HG02588 (cell line): ENCODE data around the gene LY6G6C.

ENCODE experiments used
- ATAC-seq: cut with Tn5 transposase; IDR thresholded peaks from one replicate; pipeline ENCODE4 v1.9.1; 2021; ENCODE audit warnings: mild to moderate bottlenecking, moderate library complexity; ENCODE audit not compliant: unreplicated experiment

The LY6G6C gene, protein sequence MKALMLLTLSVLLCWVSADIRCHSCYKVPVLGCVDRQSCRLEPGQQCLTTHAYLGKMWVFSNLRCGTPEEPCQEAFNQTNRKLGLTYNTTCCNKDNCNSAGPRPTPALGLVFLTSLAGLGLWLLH

GRCh38 chr6:31721351-31722020, at the start of gene LY6G6C:
Gene LY6G6C (minus strand): TSS chr6:31721746. CDS start chr6:31721679, 67 bp downstream.
- no peak for ATAC-seq

- no peak for ATAC-seq
Measured at GRCh38 chr6:31770860-31771259, 49.3 kb upstream of the LY6G6C start.

DNA sequence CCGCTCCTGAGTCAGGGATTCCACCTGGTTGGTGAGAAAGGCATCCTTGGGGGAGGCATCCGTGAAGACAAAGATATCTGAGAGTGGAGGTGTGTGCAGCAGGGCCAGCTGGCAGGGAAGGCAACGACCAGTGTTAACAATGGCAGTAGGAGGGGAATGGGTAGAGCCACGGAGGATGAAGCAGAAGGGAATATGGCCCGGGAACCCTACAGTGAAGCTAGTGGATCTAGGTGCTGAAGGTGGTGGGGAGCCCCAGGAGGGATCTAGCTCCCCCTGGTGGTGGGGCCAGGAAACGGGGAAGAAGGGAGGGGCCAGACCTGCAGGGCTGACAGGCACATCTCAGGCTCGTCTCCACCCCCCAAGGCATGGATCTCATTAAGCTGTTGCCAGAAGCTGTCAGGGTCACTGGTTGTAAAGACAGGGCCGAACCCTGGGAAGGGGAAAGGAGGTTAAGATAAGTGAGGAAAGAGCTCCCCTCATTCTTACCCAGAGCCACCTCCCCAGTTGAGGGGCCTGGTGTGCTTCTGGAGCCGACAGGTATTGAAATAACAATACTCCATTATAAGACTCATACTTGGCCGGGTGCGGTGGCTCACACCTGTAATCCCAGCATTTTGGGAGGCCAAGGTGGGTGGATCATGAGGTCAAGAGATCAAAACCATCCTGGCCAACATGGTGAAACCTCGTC, 48.3 kb upstream of the LY6G6C start:
- ATAC-seq: no peak

DNA sequence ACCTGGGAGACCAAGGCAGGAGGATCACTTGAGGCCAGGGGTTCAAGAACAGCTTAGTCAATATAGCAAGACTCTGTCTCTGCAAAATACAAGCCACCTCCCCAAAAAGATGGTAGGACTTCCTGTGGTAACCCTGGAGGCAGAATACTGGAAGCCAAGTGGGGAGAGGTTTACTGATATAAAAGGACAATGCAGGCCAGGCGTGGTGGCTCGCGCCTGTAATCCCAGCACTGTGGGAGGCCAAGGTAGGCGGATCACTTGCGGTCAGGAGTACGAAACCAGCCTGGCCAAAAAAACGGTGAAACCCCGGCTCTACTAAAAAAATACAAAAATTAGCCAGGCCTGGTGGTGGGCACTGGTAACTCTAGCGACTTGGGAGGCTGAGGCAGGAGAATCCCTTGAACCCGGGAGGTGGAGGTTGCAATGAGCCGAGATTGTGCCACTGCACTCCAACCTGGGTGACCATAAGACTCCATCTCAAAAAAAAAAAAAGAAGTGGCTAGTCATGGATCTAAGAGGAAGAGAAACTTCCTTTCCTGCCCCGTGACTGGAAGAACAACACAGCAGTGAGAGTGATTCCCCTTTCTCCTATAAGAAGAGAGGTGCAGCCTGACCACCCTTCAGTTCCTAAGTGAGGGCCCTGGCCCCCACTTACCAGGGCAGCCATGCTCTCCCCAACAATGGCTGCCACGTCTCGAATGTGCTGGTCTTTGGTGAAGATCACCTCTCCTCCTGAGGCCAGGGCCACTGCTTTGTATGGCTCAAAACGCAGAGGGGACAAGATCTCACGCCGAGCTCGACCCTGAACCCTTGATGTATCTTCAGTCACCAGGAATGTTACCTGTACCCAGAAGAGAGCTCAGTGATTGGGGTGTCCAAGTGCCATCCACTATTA, 47.1 kb upstream of the LY6G6C start:
- no peak for ATAC-seq

DNA sequence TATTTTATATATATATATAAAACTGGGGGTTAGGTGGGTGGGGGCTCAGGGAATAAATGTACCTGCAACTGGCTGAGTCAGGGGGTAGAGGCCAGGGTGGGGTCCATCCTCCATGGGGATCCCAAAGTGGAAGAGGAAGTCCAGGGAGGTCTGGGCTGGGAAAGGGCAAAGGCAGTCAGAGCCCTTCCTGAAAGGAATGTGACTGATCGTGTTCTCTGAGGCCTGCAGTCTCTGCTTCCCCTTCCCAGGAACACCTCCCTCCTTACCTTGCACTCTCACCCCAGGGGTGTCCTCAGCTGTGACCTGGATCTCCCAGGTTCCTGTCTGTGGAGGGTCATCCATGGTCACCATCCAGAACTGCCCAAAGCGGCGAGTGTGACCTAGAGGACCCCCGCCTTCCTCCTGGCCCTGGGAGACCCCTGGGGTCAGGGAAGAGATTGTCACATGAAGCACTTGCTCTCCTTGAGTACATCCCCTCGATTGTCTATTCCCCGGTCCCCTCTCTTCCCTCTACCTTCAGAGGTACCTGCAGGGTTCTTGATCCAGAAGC, 45.6 kb upstream of the LY6G6C start:
- no peak for ATAC-seq

DNA sequence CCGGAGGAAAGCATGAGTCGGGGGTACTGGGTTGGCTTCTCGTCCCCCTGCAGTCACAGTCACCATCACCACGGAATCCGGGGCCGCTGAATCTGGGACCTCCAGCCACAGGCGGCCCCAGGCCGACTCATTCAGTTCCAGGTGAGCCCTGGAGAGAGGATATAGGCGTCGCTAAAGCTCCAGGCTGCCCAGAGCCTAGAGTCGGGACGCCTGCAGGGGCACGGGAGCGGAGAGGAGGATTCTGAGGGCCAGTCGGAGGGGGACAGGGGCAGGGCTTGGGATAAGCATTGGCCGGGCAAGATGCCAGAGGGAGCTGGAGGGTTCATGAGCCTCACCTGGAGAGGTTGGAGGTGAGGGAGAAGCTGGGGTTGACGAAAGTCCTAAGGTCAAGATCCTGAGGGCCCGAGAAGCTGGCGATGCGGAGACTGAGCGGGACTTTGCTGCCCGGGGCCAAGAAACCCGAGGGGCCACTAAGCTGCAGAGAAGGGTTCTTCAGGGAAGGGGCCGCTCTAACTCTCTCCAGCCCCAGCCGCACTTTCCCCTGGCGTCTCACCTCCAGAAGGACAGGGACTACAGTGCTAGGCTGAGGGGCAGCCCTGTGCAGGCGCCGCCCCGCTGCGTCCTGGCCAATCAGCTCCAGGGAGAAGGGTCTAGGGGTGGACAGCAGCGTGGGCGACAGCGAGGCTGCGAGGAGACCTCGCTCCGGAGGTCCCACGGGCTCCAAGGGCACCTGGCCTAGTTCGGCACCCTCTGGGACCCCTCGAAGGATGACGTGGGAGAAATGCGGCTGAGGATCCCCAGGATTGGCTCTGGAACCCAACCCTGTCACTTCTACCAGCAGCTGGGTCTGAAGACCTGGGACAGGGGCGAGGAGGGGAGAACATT, 44.6 kb upstream of the LY6G6C start:
- no peak for ATAC-seq

DNA sequence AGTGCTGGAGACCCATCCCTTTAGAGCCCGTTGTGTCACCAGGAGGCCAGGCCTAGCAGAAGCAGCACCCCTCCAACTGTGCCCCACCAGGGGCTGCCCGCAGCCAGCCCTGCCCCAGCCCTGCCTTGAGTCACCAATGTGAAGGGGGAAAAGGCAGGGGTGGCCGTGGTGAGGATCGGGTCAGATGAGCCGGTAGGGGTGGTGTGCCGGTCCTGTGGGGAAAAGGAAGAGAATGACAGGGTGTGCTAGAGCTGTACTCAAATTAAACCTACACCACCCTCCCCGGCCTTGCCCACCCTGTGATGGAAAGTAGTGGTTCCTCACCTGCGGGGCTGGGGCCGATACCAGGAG, 44.0 kb upstream of the LY6G6C start:
- no peak for ATAC-seq

- no peak for ATAC-seq
Measured at GRCh38 chr6:31764198-31764597, 42.7 kb upstream of the LY6G6C start.

DNA sequence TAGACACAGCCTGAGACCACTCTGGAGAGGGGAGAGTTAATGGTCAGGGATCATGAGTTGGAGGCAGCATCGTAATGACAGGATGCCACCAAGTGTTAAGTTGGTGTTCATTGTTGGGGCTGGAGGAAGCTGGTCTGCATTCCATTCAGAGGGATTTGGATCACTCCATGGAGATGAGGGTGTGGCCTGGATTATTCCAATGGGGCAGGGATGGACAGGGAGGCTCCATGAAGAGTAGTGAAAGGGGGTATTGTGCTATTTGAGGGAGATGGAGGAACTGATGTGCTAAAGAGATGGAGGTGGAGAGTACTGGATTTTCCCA, 42.0 kb upstream of the LY6G6C start:
- no peak for ATAC-seq

DNA sequence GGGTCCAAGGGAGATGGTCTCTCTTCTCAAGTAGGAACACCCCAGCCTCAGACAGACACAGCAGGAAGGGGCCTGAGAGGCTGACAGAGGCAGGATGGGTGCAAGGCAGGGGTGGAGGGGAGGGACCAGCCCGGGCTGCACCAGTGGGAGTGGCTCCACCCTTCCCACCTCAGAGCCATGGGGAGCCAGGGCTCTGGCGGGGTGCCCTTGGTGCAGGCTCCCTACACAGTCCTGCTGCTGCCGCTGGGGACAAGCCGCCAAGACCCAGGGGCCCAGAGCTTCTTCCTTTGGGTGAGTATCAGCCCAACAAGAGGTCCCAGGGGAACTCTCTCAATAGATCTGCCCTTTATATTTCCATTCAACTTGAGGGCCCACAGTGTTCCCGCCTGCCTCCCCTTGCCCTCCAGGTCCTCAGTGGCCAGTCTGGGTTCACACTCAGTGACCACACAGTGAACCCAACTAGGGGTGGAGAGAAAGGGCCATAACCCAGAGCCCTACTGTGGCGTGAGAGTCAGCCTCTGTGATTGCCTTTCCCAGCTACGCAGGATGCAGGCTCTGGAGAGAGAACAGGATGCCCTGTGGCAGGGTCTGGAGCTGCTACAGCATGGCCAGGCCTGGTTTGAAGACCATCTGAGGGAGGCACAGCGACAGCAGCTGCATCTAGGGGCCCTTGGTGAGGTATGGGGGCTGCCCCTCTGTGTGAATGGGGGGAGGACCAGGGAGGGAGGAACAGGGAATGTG, 41.5 kb upstream of the LY6G6C start:
- ATAC-seq: no peak

GRCh38 chr6:31762356-31762755, 40.8 kb upstream of the LY6G6C start, which contains the start of gene SAPCD1:
Gene SAPCD1 (plus strand): TSS chr6:31762656. CDS start chr6:31763055, 399 bp downstream.
- ATAC-seq: no peak

- ATAC-seq: no peak
Measured at GRCh38 chr6:31761343-31761742, 39.8 kb upstream of the LY6G6C start.

GRCh38 chr6:31760790-31761189, 39.2 kb upstream of the LY6G6C start:
- no peak for ATAC-seq

GRCh38 chr6:31758281-31758680, 36.7 kb upstream of the LY6G6C start:
- no peak for ATAC-seq

GRCh38 chr6:31752739-31753319, 31.3 kb upstream of the LY6G6C start:
- no peak for ATAC-seq

DNA sequence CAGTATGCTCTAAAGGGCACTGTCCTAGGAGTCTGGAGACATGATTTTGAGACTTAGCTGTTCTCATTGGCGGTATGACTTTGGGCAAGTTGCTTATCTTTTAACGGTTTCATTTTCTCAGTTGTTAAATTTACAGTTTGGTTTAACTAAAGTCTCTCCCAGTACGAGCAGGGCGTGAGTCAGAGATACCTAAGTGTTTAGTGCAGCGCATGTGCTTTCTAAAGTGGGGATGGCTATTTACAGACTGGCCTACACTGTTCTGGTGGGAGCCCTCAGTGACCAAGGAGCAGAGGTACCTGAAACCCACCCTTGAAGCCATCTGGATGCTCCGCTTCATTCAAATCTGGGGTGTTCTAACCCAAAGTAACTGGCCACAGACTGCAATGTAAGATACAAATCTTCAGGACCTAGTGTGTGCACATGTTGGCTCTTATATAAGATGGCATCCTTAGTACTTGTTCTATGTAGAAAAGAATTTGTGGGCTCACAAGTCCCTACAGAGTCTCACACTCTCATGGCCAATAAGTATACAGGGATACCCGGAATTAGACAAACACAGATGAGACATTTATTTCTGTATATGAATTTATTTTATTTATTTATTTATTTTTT, 29.0 kb upstream of the LY6G6C start:
- no peak for ATAC-seq

- ATAC-seq: no peak
Measured at GRCh38 chr6:31749301-31750036, 27.9 kb upstream of the LY6G6C start.

GRCh38 chr6:31744422-31744821, 22.9 kb upstream of the LY6G6C start:
- ATAC-seq: no peak
